Brain microvascular endothelial cell (primary cell): ENCODE measurements around the gene LMLN.
A peak's percentile ranks its signal among the peaks of the same experiment; 100 is the strongest.

Experiments
- DNase-seq: peaks from one replicate; pipeline ENCODE4 v3.0.0-alpha.2; 2020
- H3K27ac ChIP-seq: fragments of 250-450 bp; sonication (Bioruptor Pico); 2 replicates; pipeline ENCODE4 v1.5.1; 2020; ENCODE audit warnings: mild to moderate bottlenecking, moderate library complexity
- H3K27me3 ChIP-seq: fragments of 250-450 bp; sonication (Bioruptor Pico); replicated peaks from 2 replicates; pipeline ENCODE4 v1.5.1; 2020; ENCODE audit warnings: mild to moderate bottlenecking
- H3K36me3 ChIP-seq: fragments of 250-450 bp; sonication (Bioruptor Pico); replicated peaks from 2 replicates; pipeline ENCODE4 v1.5.1; 2020; ENCODE audit warnings: mild to moderate bottlenecking
- H3K4me3 ChIP-seq: 2 replicates; pipeline ENCODE4 v1.5.1; 2011; ENCODE audit warnings: low read depth, mild to moderate bottlenecking, control low read depth, low read length, moderate library complexity
- CTCF ChIP-seq: IDR thresholded peaks from 2 replicates; pipeline ENCODE4 v1.5.1; 2011; ENCODE audit warnings: low read depth, mild to moderate bottlenecking, moderate library complexity, low read length, control low read depth, inconsistent platforms; ENCODE audit errors: missing control alignments
- in situ Hi-C: cut with HindIII; loops from 2 replicates; pipeline ENCODE4 v1.10.0; 2017; ENCODE audit warnings: low sequenced_read_pairs, low pct_ligation_motif_present

LMLN gene

GRCh38 chr3:198027045-198027798 is 67.2 kb downstream of the LMLN start:
- TF ChIP-seq CTCF, result no peak
- in situ Hi-C loops, result no loop called here
- no peak for DNase-seq
- Histone ChIP-seq H3K27me3 (no peaks in the 10 kb centered on the region), H3K4me3 (no peak overlapping the region), H3K27ac (no peak overlapping the region), H3K36me3 (no peaks in the 10 kb centered on the region)

- no peak for TF ChIP-seq CTCF
- in situ Hi-C loops, result no loop called here
- Histone ChIP-seq H3K36me3 (no peaks in the 10 kb centered on the region), H3K4me3 (no peak overlapping the region), H3K27ac (no peak overlapping the region), H3K27me3 (no peaks in the 10 kb centered on the region)
- no peak for DNase-seq
These were observed 67.9 kb downstream of the LMLN start for GRCh38 chr3:198027799-198028390.

GRCh38 chr3:198028718-198029117 is 68.7 kb downstream of the LMLN start:
- no peaks in the 10 kb centered on the region for H3K36me3 ChIP-seq
- no peak overlapping the region for H3K4me3 ChIP-seq
- no peaks in the 10 kb centered on the region for H3K27me3 ChIP-seq
- in situ Hi-C loops, result no loop called here
- TF ChIP-seq CTCF, result no peak
- H3K27ac ChIP-seq, result peak overlapping the region; percentile 59
- peak; percentile 61 for DNase-seq

- in situ Hi-C loops, result no loop called here
- H3K4me3 ChIP-seq, result no peak overlapping the region
- TF ChIP-seq CTCF, result no peak
- H3K36me3 ChIP-seq, result no peaks in the 10 kb centered on the region
- no peaks in the 10 kb centered on the region for H3K27me3 ChIP-seq
- DNase-seq, result no peak
- no peak overlapping the region for H3K27ac ChIP-seq
These were observed 70.1 kb downstream of the LMLN start for GRCh38 chr3:198030125-198030524.

- Histone ChIP-seq H3K4me3 (no peak overlapping the region), H3K27me3 (no peaks in the 10 kb centered on the region), H3K36me3 (no peaks in the 10 kb centered on the region), H3K27ac (no peak overlapping the region)
- TF ChIP-seq CTCF, result no peak
- in situ Hi-C loops, result no loop called here
- DNase-seq, result no peak
These were observed 70.7 kb downstream of the LMLN start for GRCh38 chr3:198030726-198031125.
